ENCODE results near the gene MAPKAP1.

- TF ChIP-seq, protein P1, sequence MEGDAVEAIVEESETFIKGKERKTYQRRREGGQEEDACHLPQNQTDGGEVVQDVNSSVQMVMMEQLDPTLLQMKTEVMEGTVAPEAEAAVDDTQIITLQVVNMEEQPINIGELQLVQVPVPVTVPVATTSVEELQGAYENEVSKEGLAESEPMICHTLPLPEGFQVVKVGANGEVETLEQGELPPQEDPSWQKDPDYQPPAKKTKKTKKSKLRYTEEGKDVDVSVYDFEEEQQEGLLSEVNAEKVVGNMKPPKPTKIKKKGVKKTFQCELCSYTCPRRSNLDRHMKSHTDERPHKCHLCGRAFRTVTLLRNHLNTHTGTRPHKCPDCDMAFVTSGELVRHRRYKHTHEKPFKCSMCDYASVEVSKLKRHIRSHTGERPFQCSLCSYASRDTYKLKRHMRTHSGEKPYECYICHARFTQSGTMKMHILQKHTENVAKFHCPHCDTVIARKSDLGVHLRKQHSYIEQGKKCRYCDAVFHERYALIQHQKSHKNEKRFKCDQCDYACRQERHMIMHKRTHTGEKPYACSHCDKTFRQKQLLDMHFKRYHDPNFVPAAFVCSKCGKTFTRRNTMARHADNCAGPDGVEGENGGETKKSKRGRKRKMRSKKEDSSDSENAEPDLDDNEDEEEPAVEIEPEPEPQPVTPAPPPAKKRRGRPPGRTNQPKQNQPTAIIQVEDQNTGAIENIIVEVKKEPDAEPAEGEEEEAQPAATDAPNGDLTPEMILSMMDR (IDR thresholded peaks at IDR 0.05) = no peak
- TF ChIP-seq POLR2A (IDR thresholded peaks at IDR 0.05) = no peak
These were observed 159.6 kb downstream of the MAPKAP1 start for GRCh38 chr9:125547368-125547767.

Data from Peyer's patch (tissue), 4 donors.